Activated CD4-positive, alpha-beta T cell treated with anti-CD3 and anti-CD28 coated beads for 24 hours (primary cell): ENCODE measurements around the gene SPEM1.

ENCODE experiments used
- DNase-seq, 2 donors: peaks; one replicate each; pipeline ENCODE4 v3.0.0-alpha.2; 2020; ENCODE audit warnings: low read depth in 2 of 2

The SPEM1 gene

GRCh38 chr17:7418472-7419152 is 1.5 kb upstream of the SPEM1 start:
- DNase-seq, result no peak

GRCh38 chr17:7421186-7421585 is 1.1 kb downstream of the SPEM1 start:
- no peak for DNase-seq

- DNase-seq, result no peak
Observed at GRCh38 chr17:7423679-7424078, 3.6 kb downstream of the SPEM1 start.

GRCh38 chr17:7425316-7425715 is 5.2 kb downstream of the SPEM1 start, which contains the start of gene SPEM2:
Gene SPEM2, plus strand, starts transcription at chr17:7425616. Its CDS starts 73 bp downstream, at chr17:7425689.
- DNase-seq, result no peak

- no peak for DNase-seq
Observed at GRCh38 chr17:7425756-7426155, 5.6 kb downstream of the SPEM1 start.

- DNase-seq, result no peak
Observed at GRCh38 chr17:7426203-7426863, 6.2 kb downstream of the SPEM1 start.

GRCh38 chr17:7426896-7427489 is 6.9 kb downstream of the SPEM1 start:
- DNase-seq, result no peak

GRCh38 chr17:7427549-7427948 is 7.4 kb downstream of the SPEM1 start:
- DNase-seq, result no peak

- DNase-seq, result no peak
Observed at GRCh38 chr17:7428557-7428956, 8.4 kb downstream of the SPEM1 start, which contains the start of gene SPEM3. Gene SPEM3, plus strand, starts transcription at chr17:7428857. Its CDS starts 46 bp downstream, at chr17:7428903.

GRCh38 chr17:7429722-7430121 is 9.6 kb downstream of the SPEM1 start:
- no peak for DNase-seq

GRCh38 chr17:7431231-7431630 is 11.1 kb downstream of the SPEM1 start:
- DNase-seq, result no peak

GRCh38 chr17:7432296-7432695 is 12.2 kb downstream of the SPEM1 start:
- no peak for DNase-seq

- DNase-seq, result peak; percentile 29 to 40
Observed at GRCh38 chr17:7435676-7436555, 15.8 kb downstream of the SPEM1 start.

- DNase-seq, result peak; percentile 65 to 68
Observed at GRCh38 chr17:7436556-7437368, 16.6 kb downstream of the SPEM1 start.

- no peak for DNase-seq
Observed at GRCh38 chr17:7437369-7437863, 17.3 kb downstream of the SPEM1 start.

- peak; percentile 45 to 63 for DNase-seq
Observed at GRCh38 chr17:7437950-7438614, 18.0 kb downstream of the SPEM1 start.

- DNase-seq, result no peak
Observed at GRCh38 chr17:7438656-7439460, 18.7 kb downstream of the SPEM1 start.

GRCh38 chr17:7439462-7440112 is 19.5 kb downstream of the SPEM1 start, which contains the start of gene FGF11:
Gene FGF11, plus strand, starts transcription at chr17:7439512. Its CDS starts 109 bp downstream, at chr17:7439621.
- no peak for DNase-seq
